D721Med (cell line): ENCODE data around the gene SLC27A1.
"Not testable (repeated sequence)": the region's sequence is repeated elsewhere in the genome, so short reads cannot be mapped to it uniquely, and the experiment has no call there.

Experiments used
- DNase-seq: peaks from one replicate; pipeline ENCODE4 v3.0.0; 2011; ENCODE audit warnings: low spot score; ENCODE audit not compliant: insufficient read length
- FAIRE-seq: peaks from 2 replicates; lab custom pipeline; 2011; peaks lifted over from hg19 to GRCh38; lab: Jason Lieb, UNC
- TF ChIP-seq, protein P1 (sequence below): IDR thresholded peaks from 2 replicates; pipeline ENCODE4 v1.5.1; 2012; ENCODE audit warnings: mild to moderate bottlenecking, control low read depth; ENCODE audit not compliant: insufficient read depth; ENCODE audit errors: missing control alignments

SLC27A1 gene

DNA sequence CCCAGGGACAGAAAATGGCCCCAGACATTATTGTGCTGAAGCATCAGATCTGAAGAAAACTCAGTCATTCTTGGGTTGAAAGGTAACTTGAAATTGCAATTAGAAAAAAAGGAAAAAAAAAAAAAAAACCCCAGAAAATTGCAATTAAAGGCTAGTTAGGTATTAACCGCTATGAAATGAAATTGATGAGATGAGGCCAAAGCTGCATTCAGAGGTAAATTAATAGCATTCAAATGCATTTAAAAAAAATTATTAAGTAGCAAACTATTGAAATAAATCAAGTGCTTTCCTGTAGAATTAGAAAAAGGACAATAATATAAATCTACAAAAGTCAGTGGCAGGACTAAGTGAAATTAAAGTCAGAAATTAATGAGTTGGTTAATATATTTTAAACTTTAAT lies 47.6 kb downstream of the SLC27A1 start:
- TF ChIP-seq, protein P1, sequence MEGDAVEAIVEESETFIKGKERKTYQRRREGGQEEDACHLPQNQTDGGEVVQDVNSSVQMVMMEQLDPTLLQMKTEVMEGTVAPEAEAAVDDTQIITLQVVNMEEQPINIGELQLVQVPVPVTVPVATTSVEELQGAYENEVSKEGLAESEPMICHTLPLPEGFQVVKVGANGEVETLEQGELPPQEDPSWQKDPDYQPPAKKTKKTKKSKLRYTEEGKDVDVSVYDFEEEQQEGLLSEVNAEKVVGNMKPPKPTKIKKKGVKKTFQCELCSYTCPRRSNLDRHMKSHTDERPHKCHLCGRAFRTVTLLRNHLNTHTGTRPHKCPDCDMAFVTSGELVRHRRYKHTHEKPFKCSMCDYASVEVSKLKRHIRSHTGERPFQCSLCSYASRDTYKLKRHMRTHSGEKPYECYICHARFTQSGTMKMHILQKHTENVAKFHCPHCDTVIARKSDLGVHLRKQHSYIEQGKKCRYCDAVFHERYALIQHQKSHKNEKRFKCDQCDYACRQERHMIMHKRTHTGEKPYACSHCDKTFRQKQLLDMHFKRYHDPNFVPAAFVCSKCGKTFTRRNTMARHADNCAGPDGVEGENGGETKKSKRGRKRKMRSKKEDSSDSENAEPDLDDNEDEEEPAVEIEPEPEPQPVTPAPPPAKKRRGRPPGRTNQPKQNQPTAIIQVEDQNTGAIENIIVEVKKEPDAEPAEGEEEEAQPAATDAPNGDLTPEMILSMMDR: no peak
- no peak for FAIRE-seq
- DNase-seq: no peak

DNA sequence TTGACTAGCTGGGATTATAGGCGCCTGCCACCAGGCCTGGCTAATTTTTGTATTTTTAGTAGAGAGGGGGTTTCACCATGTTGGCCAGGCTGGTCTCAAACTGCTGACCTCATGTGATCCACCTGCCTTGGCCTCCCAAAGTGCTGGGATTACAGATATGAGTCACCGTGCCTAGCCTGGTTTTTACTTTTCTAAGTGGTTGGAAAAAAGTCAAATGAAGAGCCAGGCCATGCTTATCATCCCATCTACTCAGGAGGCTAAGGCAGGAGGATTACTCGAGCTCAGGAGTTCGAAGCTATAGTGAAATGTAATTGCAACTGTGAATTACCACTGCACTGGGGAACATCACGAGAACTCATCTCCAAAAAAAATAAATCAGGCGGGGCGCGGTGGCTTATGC lies 48.3 kb downstream of the SLC27A1 start:
- not testable (repeated sequence) for DNase-seq, FAIRE-seq

DNA sequence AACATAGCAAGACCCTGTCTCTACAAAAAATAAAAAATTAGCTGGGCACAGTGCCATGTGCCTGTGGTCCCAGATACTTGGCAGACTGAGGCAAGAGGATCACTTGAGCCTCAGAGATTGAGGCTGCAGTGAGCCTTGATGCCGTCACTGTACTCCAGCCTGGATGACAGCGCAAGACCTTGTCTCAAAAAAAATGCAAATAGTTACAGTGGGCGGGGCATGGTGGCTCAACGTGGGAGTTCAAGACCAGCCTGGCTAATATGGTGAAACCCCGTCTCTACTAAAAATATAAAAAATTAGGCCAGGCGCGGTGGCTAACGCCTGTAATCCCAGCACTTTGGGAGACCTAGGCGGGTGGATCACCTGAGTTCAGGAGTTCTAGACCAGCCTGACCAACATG lies 49.6 kb downstream of the SLC27A1 start:
- TF ChIP-seq, protein P1: no peak
- no peak for FAIRE-seq
- no peak for DNase-seq

DNA sequence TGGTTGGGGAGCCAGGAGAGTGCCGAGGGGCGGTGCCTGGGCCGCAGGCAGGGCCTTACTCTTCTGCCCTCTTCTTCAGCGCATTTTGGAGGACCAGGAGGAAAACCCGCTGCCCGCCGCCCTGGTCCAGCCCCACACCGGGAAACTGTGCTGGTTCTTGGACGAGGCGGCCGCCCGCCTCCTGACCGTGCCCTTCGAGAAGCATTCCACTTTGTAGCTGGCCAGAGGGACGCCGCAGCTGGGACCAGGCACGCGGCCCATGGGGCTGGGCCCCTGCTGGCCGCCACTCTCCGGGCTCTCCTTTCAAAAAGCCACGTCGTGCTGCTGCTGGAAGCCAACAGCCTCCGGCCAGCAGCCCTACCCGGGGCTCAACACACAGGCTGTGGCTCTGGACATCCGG lies 50.5 kb downstream of the SLC27A1 start:
- FAIRE-seq (no peak), DNase-seq (no peak)
- TF ChIP-seq, protein P1: no peak

DNA sequence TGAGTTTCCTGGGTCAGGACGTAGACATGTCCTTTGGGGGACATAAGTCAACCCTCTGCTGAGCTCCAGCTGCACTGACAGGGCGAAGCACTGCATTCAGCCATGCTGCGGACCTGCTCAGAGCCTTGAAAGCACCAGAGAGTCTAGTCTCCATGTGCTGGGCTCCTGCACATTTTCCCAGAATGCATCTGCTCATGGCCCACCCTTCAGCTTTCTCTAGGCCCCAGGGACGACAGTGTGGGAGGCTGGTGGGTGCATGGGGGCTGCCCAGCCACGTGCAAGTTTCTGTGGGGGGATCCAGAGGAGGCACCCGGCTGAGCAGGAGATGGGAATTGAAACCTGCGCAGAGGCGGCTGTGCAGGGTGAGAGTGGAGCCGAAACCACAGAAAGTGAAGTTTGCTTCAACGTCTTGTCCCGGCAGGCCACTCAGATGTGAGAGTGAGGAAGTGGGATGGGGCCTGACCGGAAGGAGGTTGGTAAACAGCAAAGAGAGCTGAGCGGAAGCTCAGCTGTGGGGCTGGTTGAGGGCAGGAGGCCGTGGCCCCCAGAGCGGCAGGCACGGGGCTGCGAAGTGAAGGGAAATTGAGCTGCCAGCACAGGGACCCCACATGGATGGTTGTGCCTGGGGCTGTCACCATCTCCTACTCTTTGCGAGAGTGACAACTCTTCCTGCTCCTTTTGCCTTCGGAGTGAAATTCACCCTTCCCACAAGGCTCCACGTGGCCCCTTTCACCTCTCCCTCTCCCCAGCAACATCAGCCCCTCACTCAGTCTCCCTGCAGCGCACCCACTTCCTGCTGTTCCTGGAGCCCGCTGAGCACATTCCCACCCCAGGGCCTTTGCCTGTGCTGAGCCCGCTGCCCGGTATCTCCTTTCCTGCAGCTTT lies 52.9 kb downstream of the SLC27A1 start:
- no peak for DNase-seq
- FAIRE-seq: no peak
- TF ChIP-seq, protein P1: no peak

DNA sequence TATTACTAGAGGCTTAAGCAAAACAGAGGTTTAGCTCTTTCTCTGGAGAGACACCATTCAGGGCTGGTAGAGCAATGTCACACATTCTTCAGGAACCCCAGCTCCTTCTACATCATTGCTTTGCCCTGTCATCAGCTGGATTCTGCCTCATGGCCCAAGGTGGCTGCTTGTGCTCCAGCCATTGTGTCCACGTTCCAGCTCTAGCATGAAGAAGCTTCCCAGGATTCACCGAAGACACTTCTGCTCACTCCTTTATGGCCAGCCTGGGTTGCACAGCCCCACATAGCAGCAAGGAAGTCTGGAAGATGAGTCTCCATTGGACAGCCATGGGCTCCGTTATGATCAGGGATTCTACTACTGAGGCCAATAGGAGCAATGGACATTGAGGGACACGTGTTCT lies 54.3 kb downstream of the SLC27A1 start:
- DNase-seq (no peak), FAIRE-seq (no peak)
- TF ChIP-seq, protein P1: no peak

DNA sequence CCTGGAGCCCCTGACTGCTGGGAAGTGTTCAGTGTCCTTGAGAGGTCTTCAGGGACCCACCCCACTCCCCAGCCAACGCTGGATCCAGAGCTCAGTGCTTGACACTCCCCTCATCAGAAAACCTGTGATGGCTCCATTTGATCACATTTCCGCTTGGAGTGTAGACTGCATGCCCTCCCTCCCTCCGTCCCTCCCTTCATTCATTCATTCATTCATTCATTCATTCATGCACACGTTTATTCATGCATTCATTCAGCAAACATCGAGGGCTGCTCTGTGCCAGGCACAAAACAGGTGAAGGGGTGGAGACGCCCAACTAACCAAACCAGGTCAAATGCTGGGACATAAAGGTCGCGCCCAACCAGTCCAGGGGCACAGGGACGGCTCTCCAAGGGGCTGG lies 54.8 kb downstream of the SLC27A1 start:
- DNase-seq (no peak), FAIRE-seq (no peak)
- TF ChIP-seq, protein P1: no peak
